Endothelial cell of umbilical vein (primary cell): ENCODE measurements around the gene GLMN. TPM values are rescaled to one million over a fixed set of nuclear protein-coding genes. Genes with fewer than 3 reads are reported as not detected.

Experiments used
- BruUV-seq: library from RNA; stranded (reverse); fragments of 400-500 nt; replicated peaks from 2 replicates; lab custom pipeline; 2021; lab: Mats Ljungman, UMichigan
- CTCF ChIA-PET: fragments of 300-600, 350-600 bp; sonication (Branson Sonifier 250); formaldehyde crosslinking; loops from one replicate; lab custom pipeline; 2021; ENCODE audit warnings: antibody characterized with exemption, inconsistent platforms; lab: Charles Lee
- POLR2A ChIA-PET: fragments of 300-600, 350-600 bp; sonication (Branson Sonifier 250); formaldehyde crosslinking; loops from one replicate; lab custom pipeline; 2021; ENCODE audit warnings: antibody characterized with exemption, inconsistent platforms; lab: Charles Lee
- DNase-seq: peaks from one replicate; pipeline ENCODE4 v3.0.0-alpha.2; 2011; ENCODE audit warnings: low read depth, low spot score
- FAIRE-seq: peaks from 2 replicates; lab custom pipeline; 2011; peaks lifted over from hg19 to GRCh38; lab: Jason Lieb, UNC
- H2AFZ ChIP-seq: 2 replicates; pipeline ENCODE4 v1.6.0; 2012; ENCODE audit warnings: low read depth, low read length, control low read depth, inconsistent platforms
- H3K27ac ChIP-seq: 2 replicates; pipeline ENCODE4 v1.5.1; 2011; ENCODE audit warnings: low read depth, mild to moderate bottlenecking, control low read depth, low read length, moderate library complexity; ENCODE audit not compliant: insufficient read depth
- H3K27me3 ChIP-seq, 2 experiments: 2 replicates each; pipeline versions ENCODE4 v1.6.0 to v1.6.1; 2011; ENCODE audit warnings: low read length in 2 of 2, mixed read lengths in 1 of 2; ENCODE audit not compliant: control insufficient read depth in 2 of 2, insufficient read depth in 2 of 2
- H3K36me3 ChIP-seq, 2 experiments: 2 replicates in 1 of 2; 3 replicates in 1 of 2; pipeline ENCODE4 v1.5.1; 2011; ENCODE audit warnings: low read length in 2 of 2, mild to moderate bottlenecking in 1 of 2, moderate library complexity in 1 of 2; ENCODE audit not compliant: control insufficient read depth in 2 of 2, insufficient read depth in 2 of 2; ENCODE audit errors: extremely low read depth in 1 of 2
- H3K4me1 ChIP-seq: 3 replicates; pipeline ENCODE4 v1.5.1; 2011; ENCODE audit warnings: mild to moderate bottlenecking, low read length; ENCODE audit not compliant: control insufficient read depth, insufficient read depth; ENCODE audit errors: extremely low read depth
- H3K4me2 ChIP-seq: 2 replicates; pipeline ENCODE4 v1.6.1; 2011; ENCODE audit warnings: low read length, control low read depth, mixed read lengths; ENCODE audit not compliant: insufficient read depth
- H3K4me3 ChIP-seq, 3 experiments: fragments of 200-600 bp in 1 of 3; sonication (generic), shearing (Covaris generic) in 1 of 3; replicated peaks in 1 of 3; 2 replicates each; pipeline ENCODE4 v1.5.1; 2011 to 2016; ENCODE audit warnings: control low read depth in 3 of 3, low read length in 3 of 3, mild to moderate bottlenecking in 2 of 3, inconsistent platforms in 1 of 3, low read depth in 1 of 3, moderate library complexity in 1 of 3; ENCODE audit not compliant: insufficient read depth in 1 of 3
- H3K79me2 ChIP-seq: 2 replicates; pipeline ENCODE4 v1.6.0; 2012; ENCODE audit warnings: low read length, inconsistent platforms; ENCODE audit not compliant: control insufficient read depth, insufficient read depth
- H3K9ac ChIP-seq: replicated peaks from 2 replicates; pipeline ENCODE3; 2011; ENCODE audit warnings: low read length, control low read depth; ENCODE audit not compliant: insufficient read depth; ENCODE audit errors: extremely low read depth
- H3K9me1 ChIP-seq: replicated peaks from 3 replicates; pipeline ENCODE4 v1.6.0; 2011; ENCODE audit warnings: mild to moderate bottlenecking, low read length; ENCODE audit not compliant: control insufficient read depth, insufficient read depth; ENCODE audit errors: extremely low read depth
- H3K9me3 ChIP-seq: replicated peaks from 2 replicates; pipeline ENCODE4 v1.5.1; 2012; ENCODE audit warnings: low read length, inconsistent platforms; ENCODE audit not compliant: control insufficient read depth, insufficient read depth
- H4K20me1 ChIP-seq: replicated peaks from 2 replicates; pipeline ENCODE3; 2011; ENCODE audit warnings: mild to moderate bottlenecking, low read length; ENCODE audit not compliant: control insufficient read depth, insufficient read depth; ENCODE audit errors: extremely low read depth
- CTCF ChIP-seq, 2 donors: IDR thresholded peaks; 1 replicate in 1 of 2; 2 replicates in 1 of 2; pipeline ENCODE4 v1.5.1; 2011; ENCODE audit warnings: low read length in 2 of 2, mild to moderate bottlenecking in 2 of 2, moderate library complexity in 2 of 2, control low read depth in 1 of 2, inconsistent platforms in 1 of 2, low read depth in 1 of 2; ENCODE audit not compliant: insufficient read depth in 1 of 2; ENCODE audit errors: extremely low read depth in 1 of 2
- EZH2 ChIP-seq: IDR thresholded peaks from 2 replicates; pipeline ENCODE4 v1.6.1; 2012; ENCODE audit warnings: borderline replicate concordance, low read depth, mild to moderate bottlenecking, moderate library complexity, low read length, inconsistent platforms; ENCODE audit not compliant: severe bottlenecking
- FOS ChIP-seq: IDR thresholded peaks from 2 replicates; pipeline ENCODE4 v1.6.1; 2011; ENCODE audit warnings: mild to moderate bottlenecking, low read length, moderate library complexity, borderline replicate concordance; ENCODE audit not compliant: insufficient read depth
- GATA2 ChIP-seq: IDR thresholded peaks from 2 replicates; pipeline ENCODE4 v1.7.0; 2011; ENCODE audit warnings: low read depth, mild to moderate bottlenecking, moderate library complexity, mixed read lengths, low read length; ENCODE audit not compliant: insufficient read length, insufficient read depth
- JUN ChIP-seq: IDR thresholded peaks from 2 replicates; pipeline ENCODE4 v1.6.1; 2011; ENCODE audit warnings: borderline replicate concordance, low read depth; ENCODE audit not compliant: insufficient read length, insufficient read depth
- MAX ChIP-seq: IDR thresholded peaks from 2 replicates; pipeline ENCODE4 v1.6.1; 2011; ENCODE audit not compliant: insufficient read depth, insufficient read length
- MYC ChIP-seq: IDR thresholded peaks from one replicate; pipeline ENCODE4 v1.6.1; 2011; ENCODE audit warnings: mild to moderate bottlenecking, low read depth, low read length
- POLR2A ChIP-seq: IDR thresholded peaks from 2 replicates; pipeline ENCODE4 v1.6.1; 2012; ENCODE audit warnings: low read depth, mild to moderate bottlenecking, control low read depth, low read length
- POLR2AphosphoS5 ChIP-seq: IDR thresholded peaks from 2 replicates; pipeline ENCODE4 v1.6.1; 2012; ENCODE audit warnings: low read depth, mild to moderate bottlenecking, control low read depth, low read length, moderate library complexity; ENCODE audit not compliant: insufficient read depth
- dilution Hi-C: fragments of 300-500 bp; cut with MboI; formaldehyde crosslinking; loops from one replicate; pipeline ENCODE4 v1.15.0; 2019; ENCODE audit warnings: low sequenced_read_pairs; ENCODE audit not compliant: extremely low pct_ligation_motif_present
- intact Hi-C: fragments of 100-400 bp; cut with micrococcal nuclease; formaldehyde crosslinking; loops from one replicate; pipeline ENCODE4 v1.10.0; 2022
- polyA plus RNA-seq, 4 experiments: library from polyadenylated mRNA; depleted of rRNA in 3 of 4; stranded (reverse) in 3 of 4; unstranded in 1 of 4; fragments of >200 nt; gene quantifications; 2 replicates each; pipeline versions ENCODE4 v1.2.1 to v1.2.3, GENCODE V29; 2011 to 2012; ENCODE audit warnings: missing spikeins in 1 of 4
- total RNA-seq: library from RNA; stranded (reverse); gene quantifications from 2 replicates; pipeline ENCODE4 v1.2.3, GENCODE V29; 2021

The GLMN gene
- total and polyA plus RNA-seq, 2 donors (not counting 3 experiments of a cell fraction or from before 2014, with no cell fraction given), result 2.4 to 13.2 TPM

- CTCF ChIA-PET, result interaction anchor here (1.1 to 1.6 kb wide), 2 partner anchors 15 to 309 kb away, joined by 3 to 4 read pairs; no protein-coding TSS in a partner anchor
- Histone ChIP-seq H3K36me3 (peaks cover 2 to 4% of the 10 kb centered on the region in 2 experiments), H3K9me3 (no peaks in the 10 kb centered on the region), H3K27ac (no peak overlapping the region), H3K4me1 (no peaks in the 10 kb centered on the region), H3K4me2 (no peak overlapping the region), H4K20me1 (no peaks in the 10 kb centered on the region), H2AFZ (no peak overlapping the region), H3K9ac (no peak overlapping the region), H3K27me3 (no peaks in the 10 kb centered on the region), H3K9me1 (no peaks in the 10 kb centered on the region), H3K4me3 (no peak overlapping the region), H3K79me2 (no peaks in the 10 kb centered on the region)
- intact Hi-C loops (no loop called here), dilution Hi-C loops (no loop called here)
- POLR2A ChIA-PET, result no interaction called here
- FAIRE-seq, result no peak
- no peak for DNase-seq
- TF ChIP-seq FOS (no peak), JUN (no peak), CTCF (IDR thresholded peaks at IDR 0.05; ENCODE audit: extremely low read depth in 1 of 2, insufficient read depth in 1 of 2, low read depth in 1 of 2, low read length in 2 of 2) (no peak), POLR2A (no peak), MAX (no peak), EZH2 (no peak), POLR2AphosphoS5 (no peak), GATA2 (no peak), MYC (no peak)
- BruUV-seq, result no TSS peak
Observed at GRCh38 chr1:92306020-92306419, 7.2 kb upstream of the GLMN start.
